Sciatic nerve (tissue), 2 donors: ENCODE measurements around the gene WDHD1. TPM values are rescaled to one million over a fixed set of nuclear protein-coding genes. Genes with fewer than 3 reads are reported as not detected.

Experiments
- ATAC-seq: fragments of 200-7000 bp; cut with Tn5 transposase; one replicate; pipeline ENCODE4 v1.9.1; 2020; ENCODE audit warnings: mild to moderate bottlenecking, moderate library complexity
- DNase-seq: peaks from one replicate; pipeline ENCODE4 v3.0.0-alpha.2; 2020; ENCODE audit warnings: low spot score
- intact Hi-C: fragments of 100-400 bp; cut with DNase I; formaldehyde crosslinking; loops from one replicate; pipeline ENCODE4 v1.14.2; 2022
- total RNA-seq: library from RNA; stranded (reverse); fragmentation: NEBNext Ultra II Directional; extraction: Animal tissue kit (Norgen Biotek cat#: 25700); gene quantifications from one replicate; pipeline ENCODE4 v1.2.1, GENCODE V29; 2021
- donor health status: DM: no; HTN: no; CAD: no.
- donor health status: DM: no; HTN: no; CAD: no.

The WDHD1 gene
- total RNA-seq, 1 donor from 2014 or later: 3.1 TPM

- DNase-seq (no peak), ATAC-seq (no peak)
- intact Hi-C loops: no loop called here
Observed at GRCh38 chr14:54891471-54892245, 135.2 kb downstream of the WDHD1 start.

GRCh38 chr14:54890788-54891187, 136.1 kb downstream of the WDHD1 start:
- intact Hi-C loops: no loop called here
- ATAC-seq: no peak
- DNase-seq: no peak

- DNase-seq: no peak
- no peak for ATAC-seq
- intact Hi-C loops: no loop called here
Observed at GRCh38 chr14:54889919-54890318, 137.0 kb downstream of the WDHD1 start.

Other genes starting within 250 kb of the WDHD1 start
- 6.4 TPM for gene GCH1, start 124.3 kb downstream of the WDHD1 start, total RNA-seq
- 29.7 TPM for gene SOCS4, start 137 bp upstream of the WDHD1 start, total RNA-seq
- 91.1 TPM for gene MAPK1IP1L, start 24.5 kb upstream of the WDHD1 start, total RNA-seq
- 229 TPM for gene LGALS3, start 102.2 kb upstream of the WDHD1 start, total RNA-seq
- gene DLGAP5, start 164.5 kb upstream of the WDHD1 start, total RNA-seq: 0.31 TPM
- gene FBXO34, start 244.3 kb upstream of the WDHD1 start, total RNA-seq: 20.0 TPM